HG02759 (cell line): ENCODE results near the gene RSU1.

Experiments used
- ATAC-seq: cut with Tn5 transposase; IDR thresholded peaks from one replicate; pipeline ENCODE4 v1.9.1; 2021; ENCODE audit warnings: mild to moderate bottlenecking, moderate library complexity; ENCODE audit not compliant: unreplicated experiment

RSU1 gene

GRCh38 chr10:16611037-16611436 is 206.2 kb downstream of the RSU1 start:
- ATAC-seq = no peak

- ATAC-seq = no peak
These were observed 208.0 kb downstream of the RSU1 start for GRCh38 chr10:16609211-16609610.

DNA sequence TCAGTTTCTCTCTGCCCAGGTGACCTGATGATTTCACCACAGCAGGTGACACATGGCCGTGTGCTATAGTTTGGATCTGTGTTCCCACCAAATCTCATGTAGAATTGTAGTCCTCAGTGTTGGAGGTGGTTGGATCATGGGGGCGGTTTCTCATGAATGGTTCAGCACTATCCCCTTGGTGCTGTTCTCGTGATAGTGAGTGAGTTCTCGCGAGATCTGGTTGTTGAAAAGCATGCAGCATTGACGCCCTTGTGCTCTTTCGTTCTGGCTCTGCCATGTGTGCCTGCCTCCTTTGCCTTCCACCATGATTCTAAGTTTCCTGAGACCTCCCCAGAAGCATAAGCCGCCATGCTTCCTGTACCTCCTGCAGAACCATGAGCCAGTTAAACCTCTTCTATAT is 210.3 kb downstream of the RSU1 start:
- no peak for ATAC-seq

DNA sequence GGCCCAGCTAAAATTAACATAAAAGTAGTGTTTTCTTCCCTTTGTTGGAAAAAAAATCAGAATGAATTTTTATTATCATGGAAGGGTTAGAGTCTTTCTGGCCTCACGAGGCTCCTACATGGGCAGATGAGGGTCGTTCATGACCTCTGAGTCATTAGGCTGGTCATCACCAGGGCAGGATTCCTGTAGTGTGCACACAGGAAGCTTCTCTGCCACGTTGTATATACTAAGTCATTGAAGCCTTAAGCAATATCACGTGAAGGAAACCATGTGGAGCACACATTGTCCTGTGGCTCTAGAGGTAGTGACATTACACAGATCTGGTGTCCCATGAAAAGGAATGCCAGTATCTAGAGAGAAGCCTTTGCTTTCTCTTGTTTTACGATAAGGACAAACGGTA is 210.8 kb downstream of the RSU1 start:
- ATAC-seq = no peak

DNA sequence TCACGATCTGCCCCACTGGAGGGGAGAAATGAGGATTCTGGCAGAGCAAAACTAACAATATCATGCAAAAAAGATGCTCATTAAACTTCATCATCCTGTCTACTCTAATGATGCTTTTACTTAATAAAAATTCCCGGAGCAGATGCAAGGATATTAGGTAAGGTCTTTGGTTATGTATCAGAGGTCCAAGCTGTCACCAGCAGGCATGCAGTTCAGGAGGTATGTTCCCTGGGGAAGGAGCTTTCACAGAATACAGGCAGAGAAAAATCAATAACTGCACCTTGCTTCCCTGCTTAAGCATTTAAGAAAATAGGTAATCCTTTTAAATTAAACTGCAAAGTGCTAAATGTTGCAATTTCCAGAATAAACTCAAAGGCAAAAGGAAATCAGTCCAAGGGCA is 213.9 kb downstream of the RSU1 start:
- ATAC-seq = no peak

DNA sequence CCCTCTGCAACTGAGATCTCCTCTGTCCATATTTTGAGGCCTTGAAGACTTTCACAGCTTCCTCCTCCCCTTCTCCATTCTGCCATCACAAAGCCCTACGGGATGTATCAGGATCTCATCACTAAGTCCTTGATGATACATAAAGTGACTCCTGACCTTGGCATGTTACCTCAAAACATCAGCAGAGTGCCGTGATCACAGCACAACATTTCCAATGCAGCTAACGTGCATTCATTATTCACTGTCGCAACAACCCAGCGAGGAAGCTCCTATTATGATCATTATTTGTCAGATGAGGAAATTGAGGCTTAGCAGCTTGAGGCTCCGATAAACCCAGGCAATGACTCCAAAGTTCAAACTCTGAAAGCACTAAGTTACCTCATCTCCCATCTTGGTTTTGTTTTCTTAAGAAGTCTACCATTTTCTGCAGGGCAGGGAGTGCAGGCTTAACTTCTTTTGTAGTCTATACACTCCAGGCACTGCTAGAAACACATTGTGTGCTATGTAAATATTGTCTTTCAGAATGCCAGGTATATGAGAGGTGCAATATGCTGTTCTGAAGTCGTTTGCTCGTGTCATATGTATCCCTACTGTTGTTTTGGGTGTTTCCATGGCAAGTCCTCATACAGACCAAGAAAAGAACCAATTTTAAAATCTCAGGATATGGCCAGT is 215.0 kb downstream of the RSU1 start:
- no peak for ATAC-seq

DNA sequence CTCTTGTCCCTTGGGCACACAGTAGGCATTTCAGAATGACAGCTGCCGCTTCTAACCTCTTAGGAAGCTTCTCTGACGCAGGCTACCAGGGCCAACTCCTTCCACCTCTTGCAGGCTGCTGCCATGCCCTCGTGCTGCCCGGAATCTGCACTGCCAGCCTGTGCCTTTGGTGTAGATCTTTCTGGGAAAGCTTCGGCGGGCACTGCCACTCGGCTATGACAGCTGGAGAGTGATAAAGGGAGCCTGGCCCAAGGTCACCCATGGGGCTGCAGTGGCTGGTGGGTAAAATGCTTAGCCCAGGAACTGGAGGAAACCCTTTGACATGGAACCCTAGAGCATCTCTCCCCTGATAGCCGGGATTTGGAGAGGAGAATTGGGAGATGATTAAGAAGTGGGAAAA is 217.6 kb downstream of the RSU1 start:
- no peak for ATAC-seq

GRCh38 chr10:16597656-16598055 is 219.6 kb downstream of the RSU1 start:
- no peak for ATAC-seq

DNA sequence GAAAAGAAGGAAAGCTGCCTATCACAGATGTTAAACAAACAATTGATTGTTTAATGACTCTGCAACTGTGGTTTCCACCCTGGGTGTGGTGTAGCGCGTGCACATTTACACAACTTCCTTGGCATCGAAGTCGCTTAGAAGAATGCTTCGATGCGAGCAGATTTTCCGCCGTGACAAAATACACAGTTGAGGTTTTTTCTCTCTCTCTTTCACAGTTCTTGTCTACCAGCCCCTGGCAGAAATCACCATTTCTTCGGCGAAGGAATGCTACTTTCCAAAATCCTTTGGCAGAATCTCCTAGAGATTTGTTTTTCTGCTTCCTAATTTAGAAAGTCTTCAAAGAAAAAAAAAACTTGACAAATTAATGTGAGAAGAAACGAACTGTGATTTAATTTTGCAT is 224.8 kb downstream of the RSU1 start:
- ATAC-seq = no peak

- ATAC-seq = peak; percentile 90
These were observed 230.7 kb downstream of the RSU1 start for GRCh38 chr10:16586358-16587138.

GRCh38 chr10:16585103-16585502 is 232.1 kb downstream of the RSU1 start:
- peak; percentile 37 for ATAC-seq

DNA sequence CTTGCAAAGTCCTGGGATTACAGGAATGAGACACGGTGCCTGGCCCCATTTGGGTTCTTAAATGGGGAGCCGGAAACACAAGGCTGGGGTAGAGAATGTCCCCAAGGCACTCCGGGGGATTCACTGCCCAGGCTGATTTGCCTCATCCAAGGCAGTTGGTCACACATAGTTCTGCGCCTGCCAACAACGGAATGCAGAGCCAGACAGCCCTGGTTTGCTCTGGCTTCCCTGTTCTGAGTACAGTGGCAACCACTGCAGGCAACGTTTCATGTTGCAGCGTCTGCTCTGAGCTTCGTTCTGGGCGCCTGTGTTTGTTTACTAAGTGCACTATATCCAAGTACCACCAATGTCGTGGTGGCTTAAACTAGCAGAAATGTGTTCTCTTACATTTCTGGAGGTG is 233.8 kb downstream of the RSU1 start:
- no peak for ATAC-seq

- no peak for ATAC-seq
These were observed 236.0 kb downstream of the RSU1 start for GRCh38 chr10:16581202-16581601.

GRCh38 chr10:16570731-16571130 is 246.5 kb downstream of the RSU1 start:
- ATAC-seq = peak; percentile 93

DNA sequence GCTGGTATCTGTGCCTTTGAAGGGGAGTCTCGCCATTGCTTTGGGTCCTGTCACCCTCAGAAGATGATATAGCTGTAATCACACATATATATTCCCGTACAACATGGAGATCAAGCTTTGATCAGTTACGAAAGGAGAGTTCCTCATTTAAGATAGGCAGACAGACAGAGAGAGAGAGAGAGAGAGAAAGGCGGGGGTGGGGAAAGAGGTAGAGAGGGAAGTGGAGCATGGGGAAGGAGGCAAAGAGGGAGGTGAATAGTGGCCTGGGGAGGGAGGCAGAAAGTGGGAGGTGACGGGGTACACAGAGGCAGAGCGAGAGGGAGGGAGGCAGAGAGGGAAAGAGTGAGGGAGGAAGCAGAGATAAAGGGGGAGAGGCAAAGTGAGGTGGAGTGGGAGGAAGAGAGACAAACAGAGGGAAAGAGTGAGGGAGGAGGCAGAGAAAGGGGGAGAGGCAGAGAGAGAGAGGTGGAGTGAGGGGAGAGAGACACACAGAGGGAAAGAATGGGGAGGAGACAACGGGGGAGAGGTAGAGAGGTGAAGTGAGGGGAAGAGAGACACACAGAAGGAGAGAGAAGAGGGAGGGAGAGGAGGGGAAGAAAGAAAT is 250.9 kb downstream of the RSU1 start:
- ATAC-seq = no peak

DNA sequence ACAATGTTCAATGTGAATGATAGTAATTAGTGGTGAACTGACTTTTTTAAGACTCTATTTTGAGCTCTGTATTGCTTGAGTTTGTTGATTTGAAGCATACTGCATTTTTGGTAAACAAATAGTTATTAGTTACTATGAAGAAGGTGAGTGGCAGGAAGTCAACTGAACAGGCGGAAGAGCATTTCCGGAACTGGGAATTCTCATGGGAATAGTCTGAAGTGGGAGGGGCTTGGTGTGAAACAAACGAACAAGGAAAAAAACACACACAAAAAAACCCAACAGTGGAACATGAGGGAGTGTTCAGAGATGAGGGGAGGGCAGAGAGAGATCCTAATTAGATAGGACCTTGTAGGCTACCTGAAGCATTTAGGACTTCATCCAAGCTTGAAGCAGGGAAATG is 251.6 kb downstream of the RSU1 start:
- no peak for ATAC-seq

GRCh38 chr10:16562891-16563290 is 254.3 kb downstream of the RSU1 start:
- no peak for ATAC-seq

DNA sequence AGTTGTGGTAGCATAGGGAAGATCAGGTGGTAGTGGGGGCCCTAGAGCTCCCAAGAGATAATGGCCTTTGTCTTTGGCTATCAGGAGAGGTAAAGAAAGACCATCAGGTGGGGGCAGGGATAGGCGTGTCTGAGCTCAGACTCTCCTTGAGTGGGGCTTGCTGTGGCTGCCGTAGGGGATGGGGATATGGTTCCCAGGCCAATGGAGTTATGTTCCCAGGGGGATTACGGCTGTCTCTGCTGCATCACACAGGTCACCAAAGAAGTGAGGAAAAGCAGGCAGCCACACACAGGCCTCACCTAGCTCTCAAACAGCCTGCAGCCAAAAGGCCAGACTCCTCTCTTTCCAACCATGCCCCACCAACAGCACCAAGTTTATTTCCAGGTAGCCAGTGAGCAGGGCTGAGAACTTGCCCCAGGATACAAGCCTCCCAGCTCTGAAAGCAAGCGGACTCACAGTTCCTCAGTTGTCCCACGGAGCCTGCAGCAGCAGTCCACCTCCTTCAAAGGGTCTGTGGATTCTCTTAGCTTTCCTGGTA is 257.9 kb downstream of the RSU1 start:
- no peak for ATAC-seq

DNA sequence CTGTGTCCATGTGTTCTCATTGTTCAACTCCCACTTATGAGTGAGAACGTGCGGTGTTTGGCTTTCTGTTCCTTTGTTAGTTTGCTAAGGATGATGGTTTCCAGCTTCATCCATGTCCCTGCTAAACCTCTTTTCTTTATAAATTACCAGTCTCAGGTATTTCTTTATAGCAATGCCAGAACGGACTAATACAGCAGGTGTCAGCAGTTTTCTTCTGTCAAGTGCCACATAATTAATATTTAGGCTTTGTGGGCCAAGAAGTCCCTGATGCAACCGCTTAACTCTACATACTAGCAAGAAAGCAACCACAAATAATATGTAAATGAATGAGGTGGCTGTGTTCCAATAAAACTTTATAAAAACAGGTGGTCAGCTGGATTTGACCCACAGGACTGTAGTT is 269.3 kb downstream of the RSU1 start:
- ATAC-seq = no peak

GRCh38 chr10:16545116-16545736 is 272.0 kb downstream of the RSU1 start:
- ATAC-seq = peak; percentile 73

- ATAC-seq = no peak
These were observed 272.6 kb downstream of the RSU1 start for GRCh38 chr10:16544591-16544990.
